Upper lobe of left lung (tissue), 6 donors: ENCODE results near the gene RASL10B. TPM values are rescaled to one million over a fixed set of nuclear protein-coding genes. Genes with fewer than 3 reads are reported as not detected.

Experiments
- ATAC-seq, 2 donors: fragments of 200-7000 bp; cut with Tn5 transposase; one replicate each; pipeline ENCODE4 v1.9.1; 2022; ENCODE audit warnings: mild to moderate bottlenecking in 2 of 2, moderate library complexity in 2 of 2; ENCODE audit not compliant: low FRiP score in 2 of 2
- DNase-seq, 2 donors: peaks; one replicate each; pipeline ENCODE4 v3.0.0-alpha.2; 2019 to 2020
- H3K27ac ChIP-seq, 4 donors: fragments of 200-600 bp; sonication (generic); one replicate each; pipeline ENCODE4 v1.5.1; 2016 to 2019
- H3K27me3 ChIP-seq, 4 donors: fragments of 200-600 bp; sonication (generic); one replicate each; pipeline ENCODE4 v1.5.1; 2017 to 2019
- H3K36me3 ChIP-seq, 4 donors: fragments of 200-600 bp; sonication (generic); one replicate each; pipeline ENCODE4 v1.5.1; 2016 to 2019
- H3K4me1 ChIP-seq, 4 donors: fragments of 200-600 bp; sonication (generic); one replicate each; pipeline ENCODE4 v1.5.1; 2018 to 2019
- H3K4me3 ChIP-seq, 4 donors: fragments of 200-600 bp; sonication (generic); one replicate each; pipeline ENCODE4 v1.5.1; 2017 to 2019; ENCODE audit warnings: mild to moderate bottlenecking in 2 of 4, moderate library complexity in 1 of 4
- H3K9me3 ChIP-seq, 4 donors: fragments of 200-600 bp; sonication (generic); one replicate each; pipeline ENCODE4 v1.5.1; 2018 to 2019
- CTCF ChIP-seq, 6 experiments: fragments of 450-650 bp in 4 of 6; fragments of 200-600 bp in 2 of 6; sonication (generic) in 2 of 6; IDR thresholded peaks; one replicate each; pipeline ENCODE4 v1.5.1; 2016 to 2019; ENCODE audit warnings: antibody characterized with exemption in 6 of 6
- EP300 ChIP-seq, 4 donors: sonication (generic); formaldehyde crosslinking; IDR thresholded peaks; one replicate each; pipeline ENCODE4 v1.5.1; 2017; ENCODE audit warnings: antibody characterized with exemption in 4 of 4, control low read depth in 2 of 4
- POLR2A ChIP-seq, 4 donors: fragments of 450-650 bp; IDR thresholded peaks; one replicate each; pipeline ENCODE4 v1.5.1; 2016 to 2017; ENCODE audit warnings: antibody characterized with exemption in 4 of 4, mild to moderate bottlenecking in 2 of 4
- POLR2AphosphoS5 ChIP-seq, 2 donors: sonication (generic); formaldehyde crosslinking; IDR thresholded peaks; one replicate each; pipeline ENCODE4 v1.5.1; 2017; ENCODE audit warnings: antibody characterized with exemption in 2 of 2
- WGBS, 2 donors: methylation state at CpG; one replicate each; pipeline ENCODE4 v1.1.5; 2017 to 2018; 5-methylcytosine and 5-hydroxymethylcytosine counted together
- total RNA-seq, 6 donors: library from RNA; depleted of rRNA in 4 of 6; stranded (reverse); fragments of >200 nt in 4 of 6; gene quantifications; one replicate each; pipeline versions ENCODE4 v1.1.0 to v1.2.1, GENCODE V29; 2016 to 2021
- donor health status: DM: no; HTN: no; CAD: no; lungs with moderate emphysema.
- donor health status: DM: no; HTN: yes; CAD: no; lungs with severe emphysema.

The RASL10B gene
- total RNA-seq, 6 donors from 2014 or later = 1.0 to 4.1 (median 1.7) TPM

- 70 to 100% methylated on average over 1 of the region's 1 CpG for WGBS, 2 donors
- Histone ChIP-seq H3K27ac (no peak within 1 kb of the TSS), H3K36me3 (no peaks in the 10 kb centered on the region), H3K9me3 (no peaks in the 10 kb centered on the region), H3K4me3 (no peak within 1 kb of the TSS), H3K4me1 (peaks cover 9 to 18% (median 13%) of the 10 kb centered on the region in 4 donors), H3K27me3 (no peaks in the 10 kb centered on the region)
- no peak for TF ChIP-seq CTCF (IDR thresholded peaks at IDR 0.05)
- TF ChIP-seq POLR2AphosphoS5 (IDR thresholded peaks at IDR 0.05) = no peak
- no peak for TF ChIP-seq POLR2A (IDR thresholded peaks at IDR 0.05)
- no peak for TF ChIP-seq EP300 (IDR thresholded peaks at IDR 0.05)
- DNase-seq (no peak), ATAC-seq (no peak)
These were observed 29.1 kb downstream of the RASL10B start, which contains the start of gene C17orf50 for GRCh38 chr17:35760587-35760986. Gene C17orf50 (plus strand): TSS chr17:35760887. CDS start chr17:35760942, 55 bp downstream.

DNA sequence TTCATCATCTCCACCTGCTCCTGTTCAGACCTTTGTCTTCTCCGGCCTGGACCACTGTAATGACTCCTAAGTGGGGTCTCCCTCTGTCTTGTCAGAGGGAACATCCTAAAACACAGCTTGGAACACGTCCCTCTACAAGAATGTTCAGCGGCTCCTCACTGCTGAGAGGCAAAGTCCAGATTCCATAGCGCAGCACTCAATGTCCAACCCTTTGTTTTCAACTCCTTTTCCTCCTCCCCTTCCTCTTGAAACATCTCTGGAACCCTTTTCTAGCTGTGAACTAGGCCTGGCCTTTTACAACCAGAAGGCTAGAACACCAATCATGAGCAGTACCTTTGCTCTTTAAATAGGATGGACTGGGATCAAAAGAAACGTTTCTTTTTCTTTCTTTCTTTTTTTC is 30.2 kb downstream of the RASL10B start:
- no peaks in the 10 kb centered on the region for H3K27me3 ChIP-seq
- no peak for TF ChIP-seq POLR2AphosphoS5 (IDR thresholded peaks at IDR 0.05)
- no peak for TF ChIP-seq POLR2A (IDR thresholded peaks at IDR 0.05)
- no peak for TF ChIP-seq CTCF (IDR thresholded peaks at IDR 0.05)
- TF ChIP-seq EP300 (IDR thresholded peaks at IDR 0.05) = no peak
- no peak overlapping the region for H3K4me3 ChIP-seq
- H3K4me1 ChIP-seq = peaks cover 9 to 18% (median 13%) of the 10 kb centered on the region in 4 donors
- H3K36me3 ChIP-seq = no peaks in the 10 kb centered on the region
- H3K27ac ChIP-seq = no peak overlapping the region
- 78 to 85% methylated on average over 5 of the region's 5 CpGs for WGBS, 2 donors
- no peak for DNase-seq
- ATAC-seq = no peak
- H3K9me3 ChIP-seq = no peaks in the 10 kb centered on the region

- ATAC-seq = no peak
- Histone ChIP-seq H3K27me3 (no peaks in the 10 kb centered on the region), H3K4me1 (peaks cover 9 to 18% (median 13%) of the 10 kb centered on the region in 4 donors), H3K36me3 (no peaks in the 10 kb centered on the region), H3K4me3 (peak overlapping the region in 2 of 4 donors; percentile 54 to 62), H3K27ac (peak overlapping the region in 1 of 4 donors; percentile 65), H3K9me3 (no peaks in the 10 kb centered on the region)
- TF ChIP-seq EP300 (IDR thresholded peaks at IDR 0.05) = no peak
- 30 to 33% methylated on average over 17 of the region's 17 CpGs for WGBS, 2 donors
- no peak for DNase-seq
These were observed 32.3 kb downstream of the RASL10B start for GRCh38 chr17:35763767-35764122.

DNA sequence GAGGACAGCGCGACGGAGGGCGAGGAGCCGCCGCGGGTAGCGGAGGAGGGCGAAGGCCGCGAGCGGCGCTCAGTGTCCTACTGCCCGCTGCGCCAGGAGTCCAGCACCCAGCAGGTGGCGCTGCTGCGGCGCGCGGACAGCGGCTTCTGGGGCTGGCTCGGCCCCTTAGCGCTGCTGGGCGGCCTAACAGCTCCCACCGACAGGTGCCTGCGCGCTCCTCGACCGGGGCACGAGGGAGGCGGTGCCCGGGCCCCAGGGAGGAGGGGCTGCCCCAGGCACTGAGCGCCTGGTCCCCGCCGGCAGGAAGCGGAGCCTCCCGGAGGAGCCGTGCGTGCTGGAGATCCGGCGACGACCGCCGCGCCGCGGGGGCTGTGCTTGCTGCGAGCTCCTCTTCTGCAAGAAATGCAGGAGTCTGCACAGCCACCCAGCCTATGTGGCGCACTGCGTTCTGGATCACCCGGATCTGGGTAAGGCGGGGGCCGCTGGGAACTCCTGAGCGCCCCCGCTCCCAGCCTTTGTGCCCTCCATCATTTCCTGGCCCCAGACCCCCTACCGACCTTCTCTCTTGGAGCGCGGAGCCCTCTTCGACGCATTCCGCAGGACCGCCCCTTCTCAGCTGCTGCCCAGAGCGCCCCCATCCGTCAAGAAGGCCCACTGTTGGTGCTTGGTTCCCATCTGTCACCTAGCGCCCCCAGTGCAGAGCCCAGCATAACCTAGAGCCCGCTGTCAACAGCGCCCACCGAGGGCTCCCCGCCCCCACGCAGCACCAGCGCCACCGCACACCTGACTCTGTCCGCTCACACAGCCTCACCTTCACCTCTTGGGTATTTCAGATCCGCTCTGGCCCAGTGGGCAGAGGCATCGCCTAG is 32.9 kb downstream of the RASL10B start:
- Histone ChIP-seq H3K4me3 (peak overlapping the region; percentile 36 to 62 (median 51)), H3K9me3 (no peaks in the 10 kb centered on the region), H3K27ac (peak overlapping the region in 2 of 4 donors; percentile 1 to 65), H3K4me1 (peaks cover 9 to 18% (median 13%) of the 10 kb centered on the region in 4 donors), H3K36me3 (no peaks in the 10 kb centered on the region), H3K27me3 (no peaks in the 10 kb centered on the region)
- DNase-seq (peak; percentile 91 to 98), ATAC-seq (peak; percentile 94 to 98)
- peak in 1 of 4 donors; percentile 40 for TF ChIP-seq POLR2A (IDR thresholded peaks at IDR 0.05)
- peak; percentile 37 to 59 for TF ChIP-seq POLR2AphosphoS5 (IDR thresholded peaks at IDR 0.05)
- TF ChIP-seq EP300 (IDR thresholded peaks at IDR 0.05) = no peak
- TF ChIP-seq CTCF (IDR thresholded peaks at IDR 0.05) = peak; percentile 93 to 100 (median 99)
- WGBS, 2 donors = 5 to 8% methylated on average over 36 to 56 of the region's 75 CpGs

DNA sequence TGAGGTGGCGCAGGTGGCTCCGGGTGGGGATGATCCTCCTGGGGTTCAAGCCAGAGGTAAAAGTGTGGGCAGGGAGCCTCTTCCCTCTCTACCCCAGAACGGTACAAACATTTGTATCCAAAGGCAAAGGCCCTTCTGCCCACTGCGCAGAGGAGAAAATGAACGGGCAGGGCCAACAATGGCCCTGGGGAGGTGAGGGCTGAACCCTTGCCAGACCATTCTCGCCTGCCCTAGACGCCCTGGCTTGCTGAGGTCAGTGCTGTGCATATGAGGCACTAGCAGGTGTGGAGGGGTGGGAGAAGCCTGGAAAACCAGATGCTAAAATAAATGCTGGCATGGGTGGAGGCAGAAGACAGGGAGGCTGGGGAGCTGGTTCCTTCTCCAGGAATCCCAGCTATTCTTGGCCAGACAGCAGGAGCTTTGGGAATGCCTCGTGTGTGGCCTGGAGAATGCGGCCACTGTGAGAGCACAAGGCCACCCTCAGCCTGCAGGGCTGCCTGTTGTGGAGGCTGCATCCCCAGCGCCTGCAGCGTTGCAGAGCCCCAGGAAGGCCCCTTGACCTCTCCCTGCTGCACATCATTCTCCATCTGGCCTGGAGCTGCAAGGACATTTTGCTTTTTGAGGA is 33.8 kb downstream of the RASL10B start:
- no peak overlapping the region for H3K27ac ChIP-seq
- ATAC-seq = no peak
- no peak for DNase-seq
- TF ChIP-seq CTCF (IDR thresholded peaks at IDR 0.05) (no peak), POLR2AphosphoS5 (IDR thresholded peaks at IDR 0.05) (no peak), POLR2A (IDR thresholded peaks at IDR 0.05) (no peak), EP300 (IDR thresholded peaks at IDR 0.05) (no peak)
- no peaks in the 10 kb centered on the region for H3K27me3 ChIP-seq
- H3K4me3 ChIP-seq = no peak overlapping the region
- no peaks in the 10 kb centered on the region for H3K9me3 ChIP-seq
- 81% methylated on average over 7 to 11 of the region's 11 CpGs for WGBS, 2 donors
- no peaks in the 10 kb centered on the region for H3K36me3 ChIP-seq
- peaks cover 9 to 18% (median 13%) of the 10 kb centered on the region in 4 donors for H3K4me1 ChIP-seq
